ENCODE data around the gene FAM162A. TPM values are rescaled to one million over a fixed set of nuclear protein-coding genes. Genes with fewer than 3 reads are reported as not detected.

FAM162A gene
- total and polyA plus RNA-seq, 4 donors = 16.6 to 160 (median 29.6) TPM

GRCh38 chr3:122357828-122358702 is 25.9 kb upstream of the FAM162A start:
- Histone ChIP-seq H3K4me1 (ENCODE audit: control insufficient read depth in 4 of 4, insufficient read depth in 4 of 4, low read length in 3 of 4) (peaks cover 0 to 8% (median 2%) of the 10 kb centered on the region in 4 donors), H3K9ac (ENCODE audit: low read depth in 1 of 2, low read length in 2 of 2) (no peak overlapping the region), H3K27ac (ENCODE audit: low read depth in 1 of 2, low read length in 2 of 2) (no peak overlapping the region), H3K9me3 (ENCODE audit: control insufficient read depth in 4 of 4, low read length in 3 of 4) (no peaks in the 10 kb centered on the region), H3K36me3 (ENCODE audit: control insufficient read depth in 4 of 4, insufficient read depth in 3 of 4, low read depth in 1 of 4, low read length in 3 of 4) (peaks cover 3 to 15% (median 7%) of the 10 kb centered on the region in 4 donors), H3K4me3 (ENCODE audit: low read depth in 1 of 3, low read length in 3 of 3) (no peak overlapping the region), H3K27me3 (ENCODE audit: control insufficient read depth in 4 of 4, insufficient read depth in 4 of 4, low read length in 3 of 4) (no peaks in the 10 kb centered on the region)
- no peak for DNase-seq (ENCODE audit: low spot score)
- TF ChIP-seq, protein P1, sequence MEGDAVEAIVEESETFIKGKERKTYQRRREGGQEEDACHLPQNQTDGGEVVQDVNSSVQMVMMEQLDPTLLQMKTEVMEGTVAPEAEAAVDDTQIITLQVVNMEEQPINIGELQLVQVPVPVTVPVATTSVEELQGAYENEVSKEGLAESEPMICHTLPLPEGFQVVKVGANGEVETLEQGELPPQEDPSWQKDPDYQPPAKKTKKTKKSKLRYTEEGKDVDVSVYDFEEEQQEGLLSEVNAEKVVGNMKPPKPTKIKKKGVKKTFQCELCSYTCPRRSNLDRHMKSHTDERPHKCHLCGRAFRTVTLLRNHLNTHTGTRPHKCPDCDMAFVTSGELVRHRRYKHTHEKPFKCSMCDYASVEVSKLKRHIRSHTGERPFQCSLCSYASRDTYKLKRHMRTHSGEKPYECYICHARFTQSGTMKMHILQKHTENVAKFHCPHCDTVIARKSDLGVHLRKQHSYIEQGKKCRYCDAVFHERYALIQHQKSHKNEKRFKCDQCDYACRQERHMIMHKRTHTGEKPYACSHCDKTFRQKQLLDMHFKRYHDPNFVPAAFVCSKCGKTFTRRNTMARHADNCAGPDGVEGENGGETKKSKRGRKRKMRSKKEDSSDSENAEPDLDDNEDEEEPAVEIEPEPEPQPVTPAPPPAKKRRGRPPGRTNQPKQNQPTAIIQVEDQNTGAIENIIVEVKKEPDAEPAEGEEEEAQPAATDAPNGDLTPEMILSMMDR (IDR thresholded peaks at IDR 0.05; ENCODE audit: low read depth, low read length, missing input control) = no peak
- no peak for TF ChIP-seq ATF3 (IDR thresholded peaks at IDR 0.05)
- WGBS = 82% methylated on average over 2 of the region's 2 CpGs

DNA sequence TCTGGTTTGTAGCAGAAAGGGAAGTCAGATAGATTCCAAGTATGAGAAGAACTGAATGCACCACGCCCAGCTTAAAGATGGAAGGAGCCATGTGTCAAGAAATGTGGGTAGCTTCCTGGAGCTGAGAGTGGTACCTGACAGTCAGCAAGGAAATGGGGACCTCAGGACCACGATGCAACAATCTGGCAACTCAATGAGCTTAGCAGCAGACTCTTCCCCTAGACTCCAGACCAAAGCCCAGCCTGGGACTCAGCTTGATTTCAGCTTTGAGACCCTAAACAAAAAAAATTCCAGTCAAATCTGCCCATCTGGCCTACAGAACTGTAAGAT is 25.3 kb upstream of the FAM162A start:
- TF ChIP-seq, protein P1 (IDR thresholded peaks at IDR 0.05; ENCODE audit: low read depth, low read length, missing input control) = no peak
- TF ChIP-seq RXRA (IDR thresholded peaks at IDR 0.05) (no peak), NR2F2 (IDR thresholded peaks at IDR 0.05) (no peak), FOXA1 (IDR thresholded peaks at IDR 0.05) (no peak), JUND (IDR thresholded peaks at IDR 0.05) (no peak), SP1 (IDR thresholded peaks at IDR 0.05) (no peak), YY1 (IDR thresholded peaks at IDR 0.05) (no peak)
- TF ChIP-seq, protein P2, sequence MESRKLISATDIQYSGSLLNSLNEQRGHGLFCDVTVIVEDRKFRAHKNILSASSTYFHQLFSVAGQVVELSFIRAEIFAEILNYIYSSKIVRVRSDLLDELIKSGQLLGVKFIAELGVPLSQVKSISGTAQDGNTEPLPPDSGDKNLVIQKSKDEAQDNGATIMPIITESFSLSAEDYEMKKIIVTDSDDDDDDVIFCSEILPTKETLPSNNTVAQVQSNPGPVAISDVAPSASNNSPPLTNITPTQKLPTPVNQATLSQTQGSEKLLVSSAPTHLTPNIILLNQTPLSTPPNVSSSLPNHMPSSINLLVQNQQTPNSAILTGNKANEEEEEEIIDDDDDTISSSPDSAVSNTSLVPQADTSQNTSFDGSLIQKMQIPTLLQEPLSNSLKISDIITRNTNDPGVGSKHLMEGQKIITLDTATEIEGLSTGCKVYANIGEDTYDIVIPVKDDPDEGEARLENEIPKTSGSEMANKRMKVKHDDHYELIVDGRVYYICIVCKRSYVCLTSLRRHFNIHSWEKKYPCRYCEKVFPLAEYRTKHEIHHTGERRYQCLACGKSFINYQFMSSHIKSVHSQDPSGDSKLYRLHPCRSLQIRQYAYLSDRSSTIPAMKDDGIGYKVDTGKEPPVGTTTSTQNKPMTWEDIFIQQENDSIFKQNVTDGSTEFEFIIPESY (IDR thresholded peaks at IDR 0.05) = no peak
- Histone ChIP-seq H3K9ac (ENCODE audit: low read depth in 1 of 2, low read length in 2 of 2) (no peak overlapping the region), H3K9me3 (ENCODE audit: control insufficient read depth in 4 of 4, low read length in 3 of 4) (no peaks in the 10 kb centered on the region), H3K4me1 (ENCODE audit: control insufficient read depth in 4 of 4, insufficient read depth in 4 of 4, low read length in 3 of 4) (peaks cover 0 to 8% (median 1%) of the 10 kb centered on the region in 4 donors), H3K27me3 (ENCODE audit: control insufficient read depth in 4 of 4, insufficient read depth in 4 of 4, low read length in 3 of 4) (no peaks in the 10 kb centered on the region), H3K4me3 (ENCODE audit: low read depth in 1 of 3, low read length in 3 of 3) (no peak overlapping the region), H3K27ac (ENCODE audit: low read depth in 1 of 2, low read length in 2 of 2) (no peak overlapping the region), H3K36me3 (ENCODE audit: control insufficient read depth in 4 of 4, insufficient read depth in 3 of 4, low read depth in 1 of 4, low read length in 3 of 4) (peaks cover 3 to 15% (median 7%) of the 10 kb centered on the region in 4 donors)
- no peak for DNase-seq (ENCODE audit: low spot score)
- 94% methylated on average over 2 of the region's 2 CpGs for WGBS

DNA sequence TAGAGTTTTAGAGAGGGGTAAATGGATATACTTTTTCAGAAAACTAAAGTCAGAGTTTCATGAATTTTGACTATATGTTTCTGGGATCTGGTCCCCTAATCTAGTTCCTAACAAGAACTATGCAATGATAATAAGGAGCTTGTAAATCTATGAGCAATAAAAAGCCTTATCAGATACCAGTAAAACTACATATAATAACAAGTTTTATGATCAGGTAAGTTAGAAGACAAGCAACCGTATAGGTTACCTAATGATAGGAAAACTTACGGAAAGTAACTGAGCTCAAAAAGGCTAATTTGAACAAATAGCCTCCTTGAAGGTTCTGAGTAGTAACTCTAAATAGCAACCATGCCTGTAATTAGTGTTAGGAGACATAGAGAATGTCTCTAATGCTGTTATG is 22.0 kb upstream of the FAM162A start:
- no peak overlapping the region for H3K27ac ChIP-seq (ENCODE audit: low read depth in 1 of 2, low read length in 2 of 2)

More for the DNA sequence above, 22.0 kb upstream of the FAM162A start:
- H3K9ac ChIP-seq (ENCODE audit: low read depth in 1 of 2, low read length in 2 of 2) = no peak overlapping the region
- H3K4me1 ChIP-seq (ENCODE audit: control insufficient read depth in 4 of 4, insufficient read depth in 4 of 4, low read length in 3 of 4) = peaks cover 5 to 31% (median 11%) of the 10 kb centered on the region in 4 donors
- no peaks in the 10 kb centered on the region for H3K9me3 ChIP-seq (ENCODE audit: control insufficient read depth in 4 of 4, low read length in 3 of 4)
- H3K36me3 ChIP-seq (ENCODE audit: control insufficient read depth in 4 of 4, insufficient read depth in 3 of 4, low read depth in 1 of 4, low read length in 3 of 4) = peaks cover 3 to 15% (median 8%) of the 10 kb centered on the region in 4 donors
- WGBS = 90% methylated on average over 2 of the region's 2 CpGs
- no peak for DNase-seq (ENCODE audit: low spot score)
- TF ChIP-seq HNF4A (conservative IDR thresholded peaks at IDR 0.05) = no peak
- no peak for TF ChIP-seq FOXA2 (IDR thresholded peaks at IDR 0.05)
- TF ChIP-seq RXRA (IDR thresholded peaks at IDR 0.05) = no peak
- H3K27me3 ChIP-seq (ENCODE audit: control insufficient read depth in 4 of 4, insufficient read depth in 4 of 4, low read length in 3 of 4) = no peaks in the 10 kb centered on the region
- H3K4me3 ChIP-seq (ENCODE audit: low read depth in 1 of 3, low read length in 3 of 3) = no peak overlapping the region

Data from liver (tissue), 9 donors.